CD8-positive, alpha-beta memory T cell (primary cell): ENCODE data around the gene HDAC9. TPM values are rescaled to one million over a fixed set of nuclear protein-coding genes. Genes with fewer than 3 reads are reported as not detected.

ENCODE experiments used
- CTCF ChIA-PET: fragments of 350-600 bp; sonication (Branson Sonifier 250); formaldehyde crosslinking; loops from one replicate; lab custom pipeline; 2021; ENCODE audit warnings: antibody characterized with exemption; lab: Charles Lee
- POLR2A ChIA-PET: fragments of 350-600 bp; sonication (Branson Sonifier 250); formaldehyde crosslinking; loops from one replicate; lab custom pipeline; 2021; ENCODE audit warnings: antibody characterized with exemption; lab: Charles Lee
- DNase-seq, 5 donors: peaks; one replicate each; pipeline versions ENCODE4 v3.0.0 to v3.0.0-alpha.2; 2020 to 2022; ENCODE audit warnings: mixed read lengths in 1 of 5
- H3K27ac ChIP-seq: one replicate; pipeline ENCODE4 v1.7.0; 2013; ENCODE audit warnings: low read depth, mild to moderate bottlenecking, low read length, moderate library complexity
- H3K27me3 ChIP-seq: 2 replicates; pipeline ENCODE4 v1.7.0; 2013; ENCODE audit warnings: low read length, mild to moderate bottlenecking; ENCODE audit not compliant: insufficient read depth, poor library complexity, severe bottlenecking
- H3K36me3 ChIP-seq: 2 replicates; pipeline ENCODE4 v1.7.0; 2013; ENCODE audit warnings: mild to moderate bottlenecking, low read length, moderate library complexity; ENCODE audit not compliant: insufficient read depth
- H3K4me1 ChIP-seq: 2 replicates; pipeline ENCODE4 v1.7.0; 2013; ENCODE audit warnings: mild to moderate bottlenecking, low read length, moderate library complexity; ENCODE audit not compliant: insufficient read depth
- H3K4me3 ChIP-seq: 2 replicates; pipeline ENCODE4 v1.7.0; 2013; ENCODE audit warnings: mild to moderate bottlenecking, low read length
- H3K9me3 ChIP-seq: 2 replicates; pipeline ENCODE4 v1.7.0; 2013; ENCODE audit warnings: mild to moderate bottlenecking, low read length
- H3K27ac Mint-ChIP-seq, 8 donors: one replicate each; pipeline ENCODE4 v1.8.0; 2020 to 2021; ENCODE audit warnings: mixed read lengths in 8 of 8, mild to moderate bottlenecking in 6 of 8, inconsistent platforms in 3 of 8, moderate library complexity in 3 of 8
- H3K27me3 Mint-ChIP-seq, 2 donors: one replicate each; pipeline ENCODE4 v1.8.0; 2020 to 2021; ENCODE audit warnings: mixed read lengths in 2 of 2, mild to moderate bottlenecking in 1 of 2, moderate library complexity in 1 of 2
- H3K36me3 Mint-ChIP-seq, 3 donors: one replicate each; pipeline ENCODE4 v1.8.0; 2020 to 2021; ENCODE audit warnings: mixed read lengths in 3 of 3, inconsistent platforms in 1 of 3, mild to moderate bottlenecking in 1 of 3
- H3K4me1 Mint-ChIP-seq, 3 donors: one replicate each; pipeline ENCODE4 v1.8.0; 2020 to 2021; ENCODE audit warnings: mixed read lengths in 3 of 3, inconsistent platforms in 1 of 3, mild to moderate bottlenecking in 1 of 3
- H3K4me3 Mint-ChIP-seq, 7 donors: one replicate each; pipeline ENCODE4 v1.8.0; 2020 to 2021; ENCODE audit warnings: mixed read lengths in 7 of 7, mild to moderate bottlenecking in 6 of 7, moderate library complexity in 4 of 7, inconsistent platforms in 2 of 7
- H3K9me3 Mint-ChIP-seq, 5 donors: one replicate each; pipeline ENCODE4 v1.8.0; 2020 to 2022; ENCODE audit warnings: mixed read lengths in 5 of 5, mild to moderate bottlenecking in 3 of 5, moderate library complexity in 2 of 5, inconsistent platforms in 1 of 5
- polyA plus RNA-seq: library from polyadenylated mRNA; unstranded; fragments of 300-500 nt; fragmentation: Illumina TruSeq; gene quantifications from one replicate; pipeline ENCODE4 v1.2.3, GENCODE V29; 2021
- total RNA-seq, 2 experiments: library from RNA; stranded (reverse); gene quantifications; one replicate each; pipeline ENCODE4 v1.2.3, GENCODE V29; 2021

The HDAC9 gene
- total RNA-seq, result 1 to 10 TPM; 2.5 to 3.2 TPM
- 5.0 TPM for polyA plus RNA-seq

DNA sequence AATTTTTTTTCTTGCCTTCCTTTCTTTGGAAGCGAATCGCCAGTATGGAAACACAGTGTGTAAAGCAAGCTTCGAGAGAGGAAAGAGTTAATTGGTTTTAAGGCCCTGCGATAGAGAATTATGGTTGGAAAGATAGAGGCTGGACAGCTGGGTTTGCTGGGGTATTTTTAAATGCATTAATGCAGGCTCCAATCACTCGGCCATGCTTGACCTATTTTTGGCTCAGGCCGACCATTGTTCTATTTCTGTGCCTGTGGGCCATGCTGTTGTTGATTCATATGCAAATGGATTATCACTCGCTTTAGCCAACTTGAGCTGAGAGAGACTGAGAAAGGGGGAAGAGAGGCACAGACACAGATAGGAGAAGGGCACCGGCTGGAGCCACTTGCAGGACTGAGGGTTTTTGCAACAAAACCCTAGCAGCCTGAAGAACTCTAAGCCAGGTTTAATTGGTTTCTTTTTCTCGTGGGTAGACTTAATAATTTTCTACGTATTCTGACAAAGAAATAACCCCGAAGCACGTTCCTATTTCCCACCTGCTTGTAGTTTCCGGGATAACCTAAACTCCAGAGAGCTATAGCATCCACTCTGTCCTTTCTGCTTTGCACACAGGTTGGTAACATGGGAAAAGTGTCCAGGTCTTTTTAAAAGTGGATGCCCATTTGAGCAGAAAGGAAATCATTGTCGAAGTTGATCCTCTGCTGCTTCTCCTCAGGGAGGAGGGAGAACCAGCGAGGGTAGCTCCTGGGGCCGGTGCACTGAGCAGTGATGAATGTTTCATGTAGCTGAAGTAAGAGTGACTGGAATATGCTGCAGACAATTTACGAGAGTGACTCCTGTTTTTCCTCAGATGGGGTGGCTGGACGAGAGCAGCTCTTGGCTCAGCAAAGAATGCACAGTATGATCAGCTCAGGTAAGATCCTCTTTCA is at the start of gene HDAC9:
TSS of gene HDAC9 (plus strand) at position 338 of the 929 bp plus-strand sequence. CDS start at position 892, 554 bp downstream.
- Histone ChIP-seq H3K4me1 (no peaks in the 10 kb centered on the region), H3K27me3 (no peaks in the 10 kb centered on the region), H3K4me3 (no peak within 1 kb of the TSS), H3K27ac (no peak within 1 kb of the TSS), H3K36me3 (no peaks in the 10 kb centered on the region), H3K9me3 (no peaks in the 10 kb centered on the region)
- ChIA-PET POLR2A (no interaction called here), CTCF (no interaction called here)
- Mint-ChIP-seq H3K4me1 (peaks cover 19 to 28% (median 23%) of the 10 kb centered on the region in 3 donors), H3K27ac (peak within 1 kb of the TSS in 5 of 8 donors; percentile 4 to 59 (median 14)), H3K27me3 (no peaks in the 10 kb centered on the region), H3K36me3 (no peaks in the 10 kb centered on the region), H3K4me3 (peak within 1 kb of the TSS; percentile 44 to 84 (median 75)), H3K9me3 (peaks cover 0 to 2% (median 0%) of the 10 kb centered on the region in 5 donors)
- no peak for DNase-seq

DNA sequence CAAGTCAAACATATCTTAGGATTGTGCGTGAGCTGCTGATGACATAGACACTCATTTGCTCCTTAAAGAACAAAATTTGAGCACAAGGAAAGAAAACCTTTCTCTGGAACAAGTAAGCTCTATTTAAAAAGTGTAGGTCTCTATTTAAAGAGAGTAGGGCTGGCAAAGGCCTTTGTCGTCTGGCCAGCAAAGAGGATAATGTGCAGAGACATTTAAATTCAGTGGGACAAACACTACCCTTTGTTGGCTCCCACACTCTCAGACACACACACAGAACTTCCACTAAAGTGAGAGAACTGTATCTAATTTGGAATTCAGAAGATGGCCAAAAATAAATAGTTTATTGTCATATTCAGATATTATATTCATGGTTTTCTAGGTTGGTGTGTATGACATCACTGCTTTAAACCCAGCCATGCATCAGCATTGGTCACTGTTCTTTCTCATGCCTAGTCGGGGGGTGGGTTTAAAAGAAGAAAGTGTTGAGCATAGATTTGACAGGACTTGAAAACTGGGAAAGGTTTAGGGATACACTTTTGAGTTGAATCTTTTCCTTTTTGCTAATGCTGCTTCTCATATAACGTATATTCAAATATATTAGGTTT is 49.5 kb upstream of the HDAC9 start:
- Histone ChIP-seq H3K36me3 (no peaks in the 10 kb centered on the region), H3K4me1 (no peaks in the 10 kb centered on the region), H3K27me3 (no peaks in the 10 kb centered on the region), H3K27ac (no peak overlapping the region), H3K4me3 (no peak overlapping the region), H3K9me3 (no peaks in the 10 kb centered on the region)
- no peaks in the 10 kb centered on the region for H3K4me1 Mint-ChIP-seq
- ChIA-PET CTCF (no interaction called here), POLR2A (no interaction called here)
- H3K27ac Mint-ChIP-seq, result no peak overlapping the region
- H3K36me3 Mint-ChIP-seq, result peaks cover 0 to 4% (median 0%) of the 10 kb centered on the region in 3 donors
- H3K4me3 Mint-ChIP-seq, result no peak overlapping the region
- no peak for DNase-seq
- H3K27me3 Mint-ChIP-seq, result no peaks in the 10 kb centered on the region
- H3K9me3 Mint-ChIP-seq, result peaks cover 0 to 2% (median 0%) of the 10 kb centered on the region in 5 donors

DNA sequence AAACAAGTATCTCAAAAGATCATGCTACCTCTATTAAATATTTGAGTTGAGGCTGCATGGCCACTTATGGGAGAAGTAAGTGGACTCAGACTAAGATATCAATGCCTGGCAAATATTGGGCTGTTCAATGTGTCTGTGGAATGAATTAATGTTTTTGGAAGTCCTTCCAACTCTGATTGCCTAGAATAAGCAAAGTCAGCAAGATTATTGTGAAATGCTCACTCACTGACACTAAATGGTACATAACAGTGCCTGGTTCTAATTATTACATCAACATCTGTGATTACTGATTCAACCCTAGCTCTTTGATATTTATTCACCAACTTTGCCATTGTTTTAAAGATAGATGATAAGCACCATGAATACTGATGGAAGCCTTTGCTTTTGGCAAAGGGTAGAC is 45.5 kb upstream of the HDAC9 start:
- Mint-ChIP-seq H3K36me3 (peaks cover 0 to 6% (median 0%) of the 10 kb centered on the region in 3 donors), H3K4me3 (no peak overlapping the region), H3K27me3 (no peaks in the 10 kb centered on the region), H3K27ac (no peak overlapping the region), H3K4me1 (no peaks in the 10 kb centered on the region), H3K9me3 (peaks cover 0 to 3% (median 0%) of the 10 kb centered on the region in 5 donors)
- Histone ChIP-seq H3K9me3 (no peaks in the 10 kb centered on the region), H3K36me3 (no peaks in the 10 kb centered on the region), H3K4me3 (no peak overlapping the region), H3K27ac (no peak overlapping the region), H3K27me3 (no peaks in the 10 kb centered on the region), H3K4me1 (no peaks in the 10 kb centered on the region)
- no peak for DNase-seq
- ChIA-PET POLR2A (no interaction called here), CTCF (no interaction called here)

DNA sequence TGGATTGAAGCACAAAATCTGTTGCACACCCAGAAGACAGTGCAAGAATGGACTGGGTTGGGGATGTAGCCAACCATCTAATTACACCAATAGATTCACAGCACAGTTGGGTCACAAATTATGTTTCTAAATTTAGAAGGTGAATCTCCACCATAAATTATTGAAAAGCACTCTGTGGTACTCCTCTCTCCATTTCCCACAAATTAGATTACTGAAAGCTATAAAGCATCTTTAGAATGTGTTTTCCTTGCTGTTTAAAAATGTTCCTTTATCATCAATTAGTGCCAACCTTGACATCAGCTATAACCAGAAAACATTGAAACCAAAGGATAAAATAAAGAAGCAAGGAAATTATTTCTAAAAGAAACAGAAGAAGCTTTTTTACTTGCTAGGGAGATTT is 39.9 kb upstream of the HDAC9 start:
- Histone ChIP-seq H3K9me3 (no peaks in the 10 kb centered on the region), H3K27ac (no peak overlapping the region), H3K4me3 (no peak overlapping the region), H3K36me3 (no peaks in the 10 kb centered on the region), H3K4me1 (no peaks in the 10 kb centered on the region), H3K27me3 (no peaks in the 10 kb centered on the region)
- Mint-ChIP-seq H3K27me3 (peaks cover 0 to 3% of the 10 kb centered on the region in 2 donors), H3K9me3 (peaks cover 0 to 3% (median 0%) of the 10 kb centered on the region in 5 donors), H3K4me3 (no peak overlapping the region), H3K27ac (no peak overlapping the region), H3K36me3 (peaks cover 0 to 6% (median 0%) of the 10 kb centered on the region in 3 donors), H3K4me1 (peaks cover 2 to 18% (median 4%) of the 10 kb centered on the region in 3 donors)
- DNase-seq, result no peak
- ChIA-PET CTCF (no interaction called here), POLR2A (no interaction called here)

DNA sequence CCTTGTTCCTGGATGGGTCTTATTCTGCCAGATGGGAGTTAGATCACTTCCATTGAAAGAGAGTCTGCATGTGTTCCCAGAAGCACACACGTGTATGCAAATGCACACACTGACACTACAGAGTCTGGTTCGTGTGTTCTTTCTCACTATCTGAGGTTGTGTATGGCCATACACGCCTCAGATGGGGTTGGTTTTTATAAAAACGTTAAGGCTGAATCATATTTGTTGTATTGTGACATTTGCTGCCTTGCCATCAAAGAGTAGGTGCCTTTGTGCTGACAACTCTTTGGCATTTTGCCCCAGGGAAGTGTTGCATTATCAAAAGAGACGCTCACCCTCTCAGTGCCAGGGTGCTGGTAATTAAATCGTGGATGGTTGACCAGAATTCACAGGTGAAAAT is 37.7 kb upstream of the HDAC9 start:
- peaks cover 0 to 3% of the 10 kb centered on the region in 2 donors for H3K27me3 Mint-ChIP-seq
- Histone ChIP-seq H3K27ac (no peak overlapping the region), H3K27me3 (no peaks in the 10 kb centered on the region), H3K4me1 (no peaks in the 10 kb centered on the region), H3K36me3 (no peaks in the 10 kb centered on the region), H3K4me3 (no peak overlapping the region), H3K9me3 (no peaks in the 10 kb centered on the region)
- peaks cover 2 to 18% (median 4%) of the 10 kb centered on the region in 3 donors for H3K4me1 Mint-ChIP-seq
- no peak overlapping the region for H3K4me3 Mint-ChIP-seq
- H3K9me3 Mint-ChIP-seq, result no peaks in the 10 kb centered on the region
- H3K36me3 Mint-ChIP-seq, result no peaks in the 10 kb centered on the region
- DNase-seq, result no peak
- no peak overlapping the region for H3K27ac Mint-ChIP-seq
- CTCF ChIA-PET, result no interaction called here
- POLR2A ChIA-PET, result no interaction called here

DNA sequence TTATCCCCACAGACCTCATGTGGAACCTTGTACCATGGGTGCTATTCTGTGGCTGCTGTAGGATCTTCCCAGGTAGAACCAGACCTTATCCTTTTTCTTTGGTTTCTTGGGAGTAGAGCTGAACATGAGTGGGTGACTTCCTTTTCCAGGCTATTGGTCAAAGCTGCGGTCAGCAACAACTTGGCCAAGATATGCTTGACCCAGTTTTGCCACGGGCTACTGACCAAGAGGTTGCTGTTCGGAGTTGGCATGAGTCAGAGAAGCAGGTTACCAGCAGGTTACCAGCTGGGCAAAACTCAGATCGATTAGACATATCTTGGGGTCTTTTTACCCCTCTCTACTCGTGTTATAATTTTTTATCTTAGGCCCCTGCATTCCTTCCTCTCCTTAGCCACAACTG is 36.7 kb upstream of the HDAC9 start:
- Histone ChIP-seq H3K36me3 (no peaks in the 10 kb centered on the region), H3K9me3 (no peaks in the 10 kb centered on the region), H3K4me1 (no peaks in the 10 kb centered on the region), H3K27ac (no peak overlapping the region), H3K27me3 (no peaks in the 10 kb centered on the region), H3K4me3 (no peak overlapping the region)
- no peak overlapping the region for H3K27ac Mint-ChIP-seq
- DNase-seq, result no peak
- H3K27me3 Mint-ChIP-seq, result peaks cover 0 to 3% of the 10 kb centered on the region in 2 donors
- ChIA-PET POLR2A (no interaction called here), CTCF (no interaction called here)
- H3K36me3 Mint-ChIP-seq, result no peaks in the 10 kb centered on the region
- H3K4me3 Mint-ChIP-seq, result no peak overlapping the region
- peaks cover 2 to 18% (median 4%) of the 10 kb centered on the region in 3 donors for H3K4me1 Mint-ChIP-seq
- H3K9me3 Mint-ChIP-seq, result no peaks in the 10 kb centered on the region

DNA sequence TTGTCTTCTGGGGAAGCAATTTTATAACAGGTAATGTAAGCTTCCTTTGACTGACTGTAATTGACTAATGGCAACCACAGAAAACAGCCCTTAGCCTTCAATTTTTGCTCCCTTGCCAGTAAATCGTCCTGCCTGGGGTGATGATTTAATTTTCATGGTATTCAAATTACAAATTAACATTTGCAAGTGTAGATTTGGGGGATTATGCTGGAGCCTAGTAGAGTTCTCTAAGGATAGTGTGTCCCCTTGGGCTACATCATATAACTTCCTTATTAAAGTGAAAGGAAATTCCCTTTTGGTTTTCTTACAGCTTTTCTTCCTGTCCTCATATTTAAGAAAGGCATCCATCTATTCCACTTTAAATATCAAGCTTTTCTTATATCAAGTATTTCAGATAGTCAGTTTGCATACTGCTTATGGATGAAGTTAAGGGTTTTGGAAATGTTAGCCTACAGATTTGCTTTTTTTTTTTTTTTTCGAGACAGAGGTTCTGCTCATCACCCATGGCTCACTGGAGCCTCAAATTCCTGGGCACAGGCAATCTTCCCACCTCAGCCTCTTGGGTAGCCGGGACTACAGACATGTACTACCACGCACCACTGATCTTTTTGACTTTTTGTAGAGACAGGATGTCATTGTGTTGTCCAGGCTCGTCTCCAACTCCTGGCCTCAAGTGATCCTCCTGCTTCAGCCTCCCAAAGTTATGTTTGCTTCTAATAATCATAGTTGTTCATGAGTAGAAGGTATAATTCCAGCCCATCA is 35.9 kb upstream of the HDAC9 start:
- ChIA-PET POLR2A (no interaction called here), CTCF (interaction anchor here (0.7 kb wide), 1 partner anchor 23 kb away, joined by 3 read pairs; no protein-coding TSS in a partner anchor)
- no peaks in the 10 kb centered on the region for H3K36me3 Mint-ChIP-seq
- H3K4me1 Mint-ChIP-seq, result peaks cover 2 to 18% (median 4%) of the 10 kb centered on the region in 3 donors
- H3K4me3 Mint-ChIP-seq, result no peak overlapping the region
- no peak overlapping the region for H3K4me3 ChIP-seq
- H3K9me3 ChIP-seq, result no peaks in the 10 kb centered on the region
- peaks cover 0 to 3% of the 10 kb centered on the region in 2 donors for H3K27me3 Mint-ChIP-seq
- DNase-seq, result no peak
- H3K4me1 ChIP-seq, result no peaks in the 10 kb centered on the region
- H3K27ac ChIP-seq, result no peak overlapping the region
- H3K27ac Mint-ChIP-seq, result no peak overlapping the region
- H3K36me3 ChIP-seq, result no peaks in the 10 kb centered on the region
- no peaks in the 10 kb centered on the region for H3K27me3 ChIP-seq
- H3K9me3 Mint-ChIP-seq, result no peaks in the 10 kb centered on the region
